K562 (cell line): ENCODE results near the gene CEACAM7. TPM values are rescaled to one million over a fixed set of nuclear protein-coding genes. Genes with fewer than 3 reads are reported as not detected.
A peak's percentile ranks its signal among the peaks of the same experiment; 100 is the strongest.

Experiments used
- ATAC-seq: fragments of 200-7000 bp; cut with Tn5 transposase; 3 replicates; pipeline ENCODE4 v1.9.1; 2020; ENCODE audit warnings: moderate library complexity
- BruUV-seq: library from RNA; stranded (reverse); fragments of 400-500 nt; replicated peaks from 2 replicates; lab custom pipeline; 2021; lab: Mats Ljungman, UMichigan
- CTCF ChIA-PET: fragments of 300-600 bp; formaldehyde crosslinking; extraction: SDS; loops from one replicate; lab custom pipeline; 2021; ENCODE audit warnings: low intra/inter-chr PET ratio; lab: Yijun Ruan, JAX
- POLR2A ChIA-PET: fragments of 300-600, 350-650 bp; sonication (Branson Sonifier 250); formaldehyde crosslinking; extraction: SDS; loops from one replicate; lab custom pipeline; 2021; ENCODE audit warnings: antibody characterized with exemption, inconsistent platforms; lab: Yijun Ruan, JAX
- DNase-seq, 4 experiments: peaks; one replicate each; pipeline versions ENCODE4 v3.0.0 to v3.0.0-alpha.2; 2011 to 2018; ENCODE audit warnings: low spot score in 3 of 4, mixed read lengths in 3 of 4; ENCODE audit errors: extremely low read depth in 1 of 4
- FAIRE-seq: peaks from 2 replicates; lab custom pipeline; 2011; peaks lifted over from hg19 to GRCh38; lab: Jason Lieb, UNC
- H2AFZ ChIP-seq: 2 replicates; pipeline ENCODE4 v1.6.0; 2011; ENCODE audit warnings: low read depth, low read length, control low read depth, inconsistent platforms
- H3K27ac ChIP-seq: fragments of 200-600 bp; 3 replicates; pipeline ENCODE4 v1.8.0; 2011; ENCODE audit warnings: low read depth, mild to moderate bottlenecking, control low read depth, inconsistent platforms, low read length, moderate library complexity, mixed read lengths; ENCODE audit errors: extremely low read depth
- H3K27me3 ChIP-seq, 2 experiments: fragments of 300-600 bp in 1 of 2; 2 replicates in 1 of 2; 3 replicates in 1 of 2; pipeline versions ENCODE4 v1.6.0 to v1.8.0; 2011; ENCODE audit warnings: inconsistent platforms in 2 of 2, low read length in 2 of 2, mild to moderate bottlenecking in 1 of 2, mixed read lengths in 1 of 2, moderate library complexity in 1 of 2; ENCODE audit not compliant: control insufficient read depth in 2 of 2, insufficient read depth in 2 of 2
- H3K36me3 ChIP-seq: fragments of 300-600 bp; 3 replicates; pipeline ENCODE4 v1.8.0; 2011; ENCODE audit warnings: mild to moderate bottlenecking, low read length, inconsistent platforms; ENCODE audit not compliant: control insufficient read depth, insufficient read depth
- H3K4me1 ChIP-seq, 2 experiments: fragments of 200-600 bp in 1 of 2; replicated peaks in 1 of 2; 2 replicates in 1 of 2; 3 replicates in 1 of 2; pipeline versions ENCODE4 v1.5.1 to v1.8.0; 2011; ENCODE audit warnings: inconsistent platforms in 2 of 2, low read length in 2 of 2, mild to moderate bottlenecking in 1 of 2, mixed read lengths in 1 of 2, moderate library complexity in 1 of 2; ENCODE audit not compliant: control insufficient read depth in 2 of 2, insufficient read depth in 2 of 2
- H3K4me2 ChIP-seq: 2 replicates; pipeline ENCODE4 v1.6.1; 2011; ENCODE audit warnings: low read length, control low read depth, inconsistent platforms, mixed read lengths; ENCODE audit not compliant: insufficient read depth
- H3K4me3 ChIP-seq: fragments of 200-600 bp; sonication (generic), shearing (Covaris generic); 2 replicates; pipeline ENCODE4 v1.5.1; 2016; ENCODE audit warnings: control low read depth, inconsistent platforms
- H3K79me2 ChIP-seq: fragments of 200-600 bp; 3 replicates; pipeline ENCODE4 v1.8.0; 2011; ENCODE audit warnings: low read length, inconsistent platforms; ENCODE audit not compliant: control insufficient read depth, insufficient read depth
- H3K9ac ChIP-seq, 2 experiments: 2 replicates each; pipeline versions ENCODE4 v1.6.0 to v1.6.1; 2011; ENCODE audit warnings: low read depth in 2 of 2, low read length in 2 of 2, control low read depth in 1 of 2, inconsistent platforms in 1 of 2, mild to moderate bottlenecking in 1 of 2, mixed read lengths in 1 of 2; ENCODE audit not compliant: insufficient read depth in 1 of 2
- H3K9me1 ChIP-seq: one replicate; pipeline ENCODE4 v1.6.0; 2011; ENCODE audit warnings: inconsistent platforms, mild to moderate bottlenecking, low read length, moderate library complexity; ENCODE audit not compliant: control insufficient read depth, insufficient read depth
- H3K9me3 ChIP-seq: replicated peaks from 2 replicates; pipeline ENCODE4 v1.5.1; 2011; ENCODE audit warnings: low read depth, low read length, inconsistent platforms; ENCODE audit not compliant: control insufficient read depth, insufficient read depth
- H4K20me1 ChIP-seq: replicated peaks from 2 replicates; pipeline ENCODE4 v1.6.1; 2011; ENCODE audit warnings: low read length, inconsistent platforms, mixed read lengths; ENCODE audit not compliant: control insufficient read depth, insufficient read depth
- ARNT ChIP-seq, 2 experiments: fragments of 450-650 bp; IDR thresholded peaks; 2 replicates each; pipeline ENCODE4 v1.6.1; 2016; ENCODE audit warnings: mild to moderate bottlenecking in 1 of 2
- CBX1 ChIP-seq: sonication (generic); IDR thresholded peaks from 2 replicates; pipeline ENCODE4 v1.6.1; 2016; ENCODE audit warnings: antibody characterized with exemption, low read depth, mild to moderate bottlenecking
- CBX3 ChIP-seq, 2 experiments: IDR thresholded peaks; 1 replicate in 1 of 2; 2 replicates in 1 of 2; pipeline ENCODE4 v1.6.1; 2012; ENCODE audit warnings: inconsistent platforms in 2 of 2, low read length in 2 of 2, borderline replicate concordance in 1 of 2, control low read depth in 1 of 2
- CREBBP ChIP-seq: IDR thresholded peaks from one replicate; pipeline ENCODE4 v1.6.1; 2012; ENCODE audit warnings: low read depth, mild to moderate bottlenecking, control low read depth, inconsistent platforms, low read length
- ERF ChIP-seq: fragments of 450-650 bp; formaldehyde crosslinking; IDR thresholded peaks from 2 replicates; pipeline ENCODE4 v1.4.0; 2020; ENCODE audit warnings: mild to moderate bottlenecking, mixed read lengths
- HCFC1 ChIP-seq: IDR thresholded peaks from 2 replicates; pipeline ENCODE4 v1.6.1; 2012; ENCODE audit warnings: low read depth, low read length, improper control_type of control experiment
- ID3 ChIP-seq, 2 experiments: fragments of 250-450 bp in 1 of 2; fragments of 450-650 bp in 1 of 2; sonication (Bioruptor Pico) in 1 of 2; IDR thresholded peaks; 2 replicates each; pipeline versions ENCODE4 v1.6.1 to v1.8.0; 2016 to 2021; ENCODE audit warnings: mild to moderate bottlenecking in 2 of 2, moderate library complexity in 2 of 2, missing compliant biosample characterization in 1 of 2, missing genetic modification characterization in 1 of 2
- KLF13 ChIP-seq: fragments of 450-650 bp; IDR thresholded peaks from 2 replicates; pipeline ENCODE4 v1.6.1; 2016; ENCODE audit warnings: missing genetic modification characterization, low read depth, mild to moderate bottlenecking, missing compliant biosample characterization, moderate library complexity, borderline replicate concordance
- LEF1 ChIP-seq: fragments of 450-650 bp; IDR thresholded peaks from 2 replicates; pipeline ENCODE4 v1.6.1; 2016; ENCODE audit warnings: mild to moderate bottlenecking
- NELFE ChIP-seq: IDR thresholded peaks from 2 replicates; pipeline ENCODE4 v1.6.1; 2011; ENCODE audit warnings: mild to moderate bottlenecking; ENCODE audit not compliant: insufficient read depth, insufficient read length
- NFE2L1 ChIP-seq: fragments of 450-650 bp; IDR thresholded peaks from 2 replicates; pipeline ENCODE4 v1.6.1; 2016; ENCODE audit warnings: missing genetic modification characterization, low read depth, mild to moderate bottlenecking, missing compliant biosample characterization, moderate library complexity, borderline replicate concordance
- PHB ChIP-seq: fragments of 250-450 bp; sonication (Bioruptor Pico); IDR thresholded peaks from 2 replicates; pipeline ENCODE4 v1.5.0; 2021
- RBBP5 ChIP-seq: fragments of 200-600 bp; sonication (generic); IDR thresholded peaks from 2 replicates; pipeline ENCODE4 v1.6.1; 2012; ENCODE audit warnings: borderline replicate concordance, mild to moderate bottlenecking, low read length, control low read depth, inconsistent platforms; ENCODE audit not compliant: insufficient read depth, poor library complexity, severe bottlenecking
- SIX5 ChIP-seq, 2 experiments: IDR thresholded peaks; 2 replicates each; pipeline ENCODE4 v1.6.1; 2011; ENCODE audit warnings: low read length in 2 of 2, borderline replicate concordance in 1 of 2, low read depth in 1 of 2, mild to moderate bottlenecking in 1 of 2, moderate library complexity in 1 of 2; ENCODE audit not compliant: insufficient read depth in 1 of 2
- TAL1 ChIP-seq: fragments of 450-650 bp; IDR thresholded peaks from 2 replicates; pipeline ENCODE4 v1.6.1; 2016; ENCODE audit warnings: mild to moderate bottlenecking
- ZNF766 ChIP-seq: fragments of 200-800 bp; sonication (Bioruptor generic); conservative IDR thresholded peaks from 2 replicates; pipeline ENCODE4 v1.6.1; 2016; ENCODE audit warnings: missing genetic modification characterization, missing compliant biosample characterization
- WGBS: fragments of 100-300 bp; shearing (Covaris generic); methylation state at CpG from one replicate; pipeline ENCODE4 v1.1.6; 2016; ENCODE audit warnings: low coverage, mixed read lengths; ENCODE audit not compliant: insufficient coverage; ENCODE audit errors: missing lambda C conversion rate; 5-methylcytosine and 5-hydroxymethylcytosine counted together
- in situ Hi-C: fragments of 300-500 bp; cut with MboI; formaldehyde crosslinking; loops from 4 replicates; pipeline ENCODE4 v1.15.0; 2018; ENCODE audit warnings: inconsistent platforms, mixed read lengths
- intact Hi-C: fragments of 100-400 bp; cut with micrococcal nuclease; formaldehyde crosslinking; loops from 2 replicates; pipeline ENCODE4 v1.14.2; 2022
- polyA plus RNA-seq, 8 experiments: library from polyadenylated mRNA; depleted of rRNA in 4 of 8; stranded (reverse) in 5 of 8; unstranded in 3 of 8; fragments of >200 nt; fragmentation: Nextera tagmentation in 2 of 8; fragmentation: Illumina TruSeq in 1 of 8; extraction: Ambion mirVana in 2 of 8; extraction: Trizol in 1 of 8; gene quantifications; 2 replicates each; pipeline versions ENCODE4 v1.2.1 to v1.2.3, GENCODE V29; 2011 to 2014; ENCODE audit warnings: inconsistent platforms in 1 of 8, missing spikeins in 1 of 8
- total RNA-seq, 7 experiments: library from RNA; depleted of rRNA in 6 of 7; stranded (reverse); fragments of >200 nt in 6 of 7; fragmentation: Illumina TruSeq in 2 of 7; extraction: Trizol in 2 of 7; gene quantifications; 2 replicates each; pipeline versions ENCODE4 v1.2.1 to v1.2.3, GENCODE V29; 2011 to 2021; ENCODE audit warnings: low replicate concordance in 1 of 7
- TF ChIP-seq, protein P1 (sequence below): sonication (generic); formaldehyde crosslinking; IDR thresholded peaks from 2 replicates; pipeline ENCODE4 v1.8.0; 2022; ENCODE audit warnings: missing genetic modification reagents, mild to moderate bottlenecking, moderate library complexity, borderline replicate concordance
- TF ChIP-seq, protein P2 (sequence below): IDR thresholded peaks from 2 replicates; pipeline ENCODE4 v1.6.1; 2011; ENCODE audit not compliant: insufficient read length; ENCODE audit errors: extremely low read depth

The CEACAM7 gene
- total and polyA plus RNA-seq, 9 of the 15 experiments (the other 6 are each of a cell fraction or from before 2014, with no cell fraction given): not detected

DNA sequence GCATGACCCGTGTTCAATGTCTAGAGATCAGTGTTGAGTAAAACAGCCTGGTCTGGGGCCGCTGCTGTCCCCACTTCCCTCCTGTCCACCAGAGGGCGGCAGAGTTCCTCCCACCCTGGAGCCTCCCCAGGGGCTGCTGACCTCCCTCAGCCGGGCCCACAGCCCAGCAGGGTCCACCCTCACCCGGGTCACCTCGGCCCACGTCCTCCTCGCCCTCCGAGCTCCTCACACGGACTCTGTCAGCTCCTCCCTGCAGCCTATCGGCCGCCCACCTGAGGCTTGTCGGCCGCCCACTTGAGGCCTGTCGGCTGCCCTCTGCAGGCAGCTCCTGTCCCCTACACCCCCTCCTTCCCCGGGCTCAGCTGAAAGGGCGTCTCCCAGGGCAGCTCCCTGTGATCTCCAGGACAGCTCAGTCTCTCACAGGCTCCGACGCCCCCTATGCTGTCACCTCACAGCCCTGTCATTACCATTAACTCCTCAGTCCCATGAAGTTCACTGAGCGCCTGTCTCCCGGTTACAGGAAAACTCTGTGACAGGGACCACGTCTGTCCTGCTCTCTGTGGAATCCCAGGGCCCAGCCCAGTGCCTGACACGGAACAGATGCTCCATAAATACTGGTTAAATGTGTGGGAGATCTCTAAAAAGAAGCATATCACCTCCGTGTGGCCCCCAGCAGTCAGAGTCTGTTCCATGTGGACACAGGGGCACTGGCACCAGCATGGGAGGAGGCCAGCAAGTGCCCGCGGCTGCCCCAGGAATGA is 18.9 kb upstream of the CEACAM7 start:
- ChIA-PET POLR2A (interaction anchor here (0.7 to 1.4 kb wide), 4 partner anchors 17 to 114 kb away, joined by 3 to 4 read pairs (median 3); no protein-coding TSS in a partner anchor), CTCF (interaction anchor here (1.1 to 2.0 kb wide), 4 partner anchors 40 to 114 kb away, joined by 3 to 10 read pairs (median 7); no protein-coding TSS in a partner anchor)
- no peaks in the 10 kb centered on the region for H3K36me3 ChIP-seq
- no peak overlapping the region for H3K27ac ChIP-seq
- in situ Hi-C loops: loop anchor here (5.0 kb wide), 1 partner anchor 40 kb away; no protein-coding TSS in a partner anchor
- no peaks in the 10 kb centered on the region for H3K9me1 ChIP-seq
- H3K27me3 ChIP-seq: peaks cover 3 to 11% of the 10 kb centered on the region in 2 experiments; a peak in 3 of 5 replicates
- FAIRE-seq: peak; percentile 78
- BruUV-seq: no TSS peak
- intact Hi-C loops: loop anchor here (1.0 to 2.0 kb wide), 2 partner anchors 39 to 114 kb away; no protein-coding TSS in a partner anchor
- peak overlapping the region; percentile 84 for H3K4me2 ChIP-seq
- ATAC-seq: peak; percentile 99
- H3K4me1 ChIP-seq: peaks cover 0 to 7% of the 10 kb centered on the region in 2 experiments; a peak in 2 of 5 replicates
- no peaks in the 10 kb centered on the region for H3K9me3 ChIP-seq
- H3K4me3 ChIP-seq: peak overlapping the region; percentile 53
- no peaks in the 10 kb centered on the region for H3K79me2 ChIP-seq
- H2AFZ ChIP-seq: peak overlapping the region; percentile 81
- H3K9ac ChIP-seq: peak overlapping the region in 1 of 2 experiments; percentile 86; a peak in 3 of 4 replicates
- peaks cover 9% of the 10 kb centered on the region for H4K20me1 ChIP-seq
- 7% methylated on average over 26 of the region's 26 CpGs for WGBS
- DNase-seq: peak; percentile 82 to 94 (median 91)
- peak; percentile 36; the same call in 1 of the 2 replicates for TF ChIP-seq KLF13 (tag)
- no peak for TF ChIP-seq ERF (CRISPR knock-in tag)
- no peak for TF ChIP-seq LEF1
- TF ChIP-seq TAL1: no peak
- no peak for TF ChIP-seq ZNF766 (CRISPR knock-in tag)
- TF ChIP-seq, protein P1, sequence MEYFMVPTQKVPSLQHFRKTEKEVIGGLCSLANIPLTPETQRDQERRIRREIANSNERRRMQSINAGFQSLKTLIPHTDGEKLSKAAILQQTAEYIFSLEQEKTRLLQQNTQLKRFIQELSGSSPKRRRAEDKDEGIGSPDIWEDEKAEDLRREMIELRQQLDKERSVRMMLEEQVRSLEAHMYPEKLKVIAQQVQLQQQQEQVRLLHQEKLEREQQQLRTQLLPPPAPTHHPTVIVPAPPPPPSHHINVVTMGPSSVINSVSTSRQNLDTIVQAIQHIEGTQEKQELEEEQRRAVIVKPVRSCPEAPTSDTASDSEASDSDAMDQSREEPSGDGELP: peak; percentile 92
- no peak for TF ChIP-seq SIX5 (IDR thresholded peaks at IDR 0.05; ENCODE audit: borderline replicate concordance in 1 of 2, insufficient read depth in 1 of 2, low read depth in 1 of 2, low read length in 2 of 2)
- no peak for TF ChIP-seq NELFE
- no peak for TF ChIP-seq CBX1
- no peak for TF ChIP-seq CREBBP
- no peak for TF ChIP-seq NFE2L1 (tag)
- TF ChIP-seq, protein P2, sequence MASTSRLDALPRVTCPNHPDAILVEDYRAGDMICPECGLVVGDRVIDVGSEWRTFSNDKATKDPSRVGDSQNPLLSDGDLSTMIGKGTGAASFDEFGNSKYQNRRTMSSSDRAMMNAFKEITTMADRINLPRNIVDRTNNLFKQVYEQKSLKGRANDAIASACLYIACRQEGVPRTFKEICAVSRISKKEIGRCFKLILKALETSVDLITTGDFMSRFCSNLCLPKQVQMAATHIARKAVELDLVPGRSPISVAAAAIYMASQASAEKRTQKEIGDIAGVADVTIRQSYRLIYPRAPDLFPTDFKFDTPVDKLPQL: no peak
- TF ChIP-seq CBX3 (IDR thresholded peaks at IDR 0.05; ENCODE audit: borderline replicate concordance in 1 of 2, low read length in 2 of 2): no peak
- TF ChIP-seq ID3 (CRISPR knock-in tag; IDR thresholded peaks at IDR 0.05): no peak
- TF ChIP-seq ID3 (tag; IDR thresholded peaks at IDR 0.05): peak; percentile 64; the same call in 1 of the 2 replicates
- TF ChIP-seq RBBP5: no peak
- no peak for TF ChIP-seq ARNT (IDR thresholded peaks at IDR 0.05)
- no peak for TF ChIP-seq HCFC1
- TF ChIP-seq PHB (CRISPR knock-in tag): no peak
